Effector CD4-positive, alpha-beta T cell (primary cell): Measurements from ENCODE around the gene COL8A2. TPM values are rescaled to one million over a fixed set of nuclear protein-coding genes. Genes with fewer than 3 reads are reported as not detected.
A peak's percentile ranks its signal among the peaks of the same experiment; 100 is the strongest.
"Not testable (repeated sequence)": the region's sequence is repeated elsewhere in the genome, so short reads cannot be mapped to it uniquely, and the experiment has no call there.

ENCODE experiments used
- DNase-seq: peaks from one replicate; pipeline ENCODE4 v3.0.0-alpha.2; 2020
- total RNA-seq: gene quantifications from one replicate; lab custom pipeline; 2026; lab: John Stamatoyannopoulos, UW

Gene COL8A2
- not detected for total RNA-seq

DNA sequence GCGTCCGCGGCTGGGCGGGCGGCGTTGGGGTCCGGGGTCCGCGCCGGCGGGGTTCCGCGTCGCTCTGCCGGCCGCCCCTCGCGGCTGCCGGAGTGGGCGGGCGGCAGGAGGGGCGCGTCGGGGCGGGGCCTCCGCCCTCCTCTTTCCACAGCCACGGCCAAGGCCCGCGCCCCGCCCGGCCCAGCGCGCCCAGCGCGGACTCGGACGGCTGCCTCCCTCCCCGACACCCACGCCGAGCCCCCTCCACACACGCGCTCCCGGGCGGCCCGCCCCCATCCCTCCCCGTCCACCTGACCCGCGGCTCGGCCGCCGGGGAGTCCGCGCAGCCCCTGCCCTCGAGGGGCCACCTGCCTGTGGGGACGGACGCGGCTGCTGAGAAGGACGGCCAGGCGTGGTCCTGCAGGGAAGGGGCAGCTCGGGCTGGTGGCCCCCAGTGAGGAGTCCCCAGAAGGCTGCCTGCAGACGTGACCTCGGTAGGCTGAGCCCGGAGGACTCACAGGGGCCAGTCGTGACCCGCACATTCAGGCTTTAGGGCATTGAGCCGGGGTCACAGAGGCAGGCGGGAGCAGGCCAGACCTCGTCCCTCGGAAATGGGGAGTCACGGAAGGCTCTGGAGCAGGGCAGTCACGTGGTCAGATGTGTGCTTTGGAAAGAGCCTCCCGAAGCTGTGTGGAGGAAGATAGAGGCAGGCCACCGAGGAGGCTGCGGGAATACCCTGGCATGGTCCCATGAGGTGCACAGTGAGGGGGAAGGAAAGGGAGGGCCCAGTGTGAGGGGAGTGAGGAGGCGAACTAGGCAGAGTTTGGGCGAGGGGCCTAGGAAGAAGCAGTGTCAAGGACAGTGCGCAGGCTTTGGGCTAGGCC, at the start of gene COL8A2:
Gene COL8A2 (minus strand): TSS at position 94 of the 863 bp plus-strand sequence. CDS start 24,980 bp downstream, outside the sequence.
- no peak for DNase-seq

DNA sequence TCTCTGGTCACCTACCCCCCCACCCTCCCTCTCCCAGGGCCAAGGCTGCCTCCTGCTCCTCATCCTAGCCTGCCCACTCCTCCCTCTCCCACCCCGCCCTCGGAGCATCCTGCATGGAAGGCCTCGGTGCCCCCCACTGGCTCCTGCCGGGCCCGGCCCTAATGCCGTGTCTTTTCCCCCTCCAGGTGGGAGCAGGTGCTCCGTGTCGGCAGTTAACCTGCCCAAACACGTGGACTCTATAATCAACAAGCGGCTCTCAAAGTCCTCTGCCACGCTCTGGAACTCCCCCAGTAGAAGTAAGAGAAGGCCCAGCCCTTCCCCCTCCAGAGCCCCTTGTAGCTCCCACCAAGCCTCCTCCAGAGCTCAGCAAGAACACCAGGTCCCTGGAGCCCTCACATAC, 49.7 kb upstream of the COL8A2 start:
- DNase-seq = no peak

DNA sequence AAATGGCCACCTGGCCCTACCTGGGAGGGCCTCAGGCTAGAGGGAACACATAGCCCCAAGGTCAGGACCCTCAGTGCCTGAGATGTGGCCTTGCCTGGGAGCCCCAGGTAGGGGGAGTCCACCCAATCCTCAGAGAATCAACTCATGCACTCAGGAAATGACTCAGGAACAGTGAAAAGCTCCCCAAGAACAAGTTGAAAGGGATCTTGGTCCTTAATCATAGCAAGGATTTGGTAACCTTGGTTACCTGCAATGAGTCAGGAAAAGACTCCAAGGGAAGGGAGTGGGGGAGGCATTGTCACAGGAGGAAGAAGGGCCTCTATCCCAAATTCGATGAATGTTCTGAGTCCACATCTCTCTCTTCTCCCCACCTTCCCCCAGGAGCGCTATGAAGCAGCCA, 48.0 kb upstream of the COL8A2 start:
- DNase-seq = no peak

DNA sequence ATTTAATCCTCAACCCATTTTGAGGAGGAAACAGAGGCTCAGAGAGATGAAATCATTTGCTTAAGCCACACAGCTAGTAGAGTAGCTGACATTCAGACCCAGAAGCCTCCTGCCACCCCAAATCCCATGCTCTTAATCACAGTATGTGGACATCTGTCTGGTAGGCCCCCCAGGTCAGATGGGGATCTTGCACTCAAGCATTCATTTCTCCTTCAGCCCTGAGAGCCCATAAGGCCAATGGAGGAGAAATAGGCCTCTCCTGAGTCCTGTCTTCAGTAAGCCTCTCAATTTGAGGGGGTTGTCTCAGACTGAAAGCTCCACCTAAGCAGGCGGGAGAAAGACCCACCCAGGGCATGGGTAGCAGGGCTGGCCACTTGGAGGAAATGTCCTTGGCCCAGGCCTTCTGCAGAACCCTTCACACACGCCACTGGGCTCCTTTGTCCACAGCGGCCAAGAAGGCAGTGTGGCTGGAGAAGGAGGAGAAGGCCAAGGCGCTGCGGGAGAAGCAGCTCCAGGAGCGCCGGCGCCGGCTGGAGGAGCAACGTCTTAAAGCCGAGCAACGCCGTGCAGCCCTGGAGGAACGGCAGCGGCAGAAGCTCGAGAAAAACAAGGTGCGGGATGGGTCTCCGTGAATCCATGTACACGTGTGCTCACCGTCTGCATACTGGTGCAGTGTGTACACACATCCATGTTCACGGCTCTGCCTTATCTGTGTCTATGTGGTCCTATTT, 47.2 kb upstream of the COL8A2 start:
- no peak for DNase-seq

DNA sequence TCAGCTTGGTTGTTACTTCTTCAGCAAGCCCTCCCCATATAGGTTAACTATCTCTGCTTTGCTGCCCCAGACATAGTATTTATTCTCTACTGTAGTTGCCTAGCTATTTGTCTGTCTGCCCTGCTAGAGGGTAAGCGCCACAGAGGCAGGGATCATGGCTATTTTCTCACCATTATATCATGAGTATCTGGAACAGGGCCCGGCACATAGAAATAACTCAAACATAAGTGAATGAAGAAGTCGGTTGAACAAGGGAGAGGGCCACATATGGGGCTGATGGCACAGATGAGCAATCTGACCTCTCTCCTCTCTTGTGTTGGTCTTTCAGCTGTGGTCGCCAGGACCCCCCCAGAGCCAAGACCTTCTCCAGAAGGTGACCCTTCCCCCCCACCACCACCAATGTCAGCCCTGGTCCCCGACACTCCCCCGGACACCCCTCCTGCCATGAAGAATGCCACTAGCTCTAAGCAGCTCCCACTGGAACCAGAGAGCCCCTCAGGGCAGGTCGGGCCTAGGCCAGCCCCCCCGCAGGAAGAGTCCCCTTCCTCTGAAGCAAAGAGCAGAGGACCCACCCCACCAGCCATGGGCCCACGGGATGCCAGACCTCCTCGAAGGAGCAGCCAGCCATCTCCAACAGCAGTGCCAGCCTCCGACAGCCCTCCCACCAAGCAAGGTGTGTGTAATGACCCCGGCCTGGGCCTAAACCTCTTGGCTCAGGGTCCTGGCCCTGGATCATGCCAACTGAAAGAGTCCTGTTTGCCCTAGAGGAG, 45.8 kb upstream of the COL8A2 start:
- DNase-seq = no peak

DNA sequence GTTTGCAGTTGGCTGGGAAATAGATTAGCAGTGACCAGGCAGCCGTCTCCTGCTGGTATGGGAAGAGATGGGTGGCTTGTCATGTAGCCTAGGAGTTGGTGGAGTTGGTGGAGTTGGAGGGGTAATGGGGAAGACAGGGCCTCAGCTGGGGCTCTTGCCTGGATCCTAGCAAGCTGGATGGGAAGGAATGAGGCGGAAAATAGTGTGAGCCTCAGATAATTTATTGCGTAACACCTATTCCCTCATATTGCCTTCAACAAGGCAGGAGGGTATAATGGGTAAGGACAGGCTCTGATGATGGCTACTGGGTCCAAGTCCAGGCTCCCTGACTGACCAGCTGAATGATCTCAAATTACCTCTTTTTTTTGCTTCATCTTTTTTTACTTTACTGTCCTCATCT, 43.5 kb upstream of the COL8A2 start:
- no peak for DNase-seq

DNA sequence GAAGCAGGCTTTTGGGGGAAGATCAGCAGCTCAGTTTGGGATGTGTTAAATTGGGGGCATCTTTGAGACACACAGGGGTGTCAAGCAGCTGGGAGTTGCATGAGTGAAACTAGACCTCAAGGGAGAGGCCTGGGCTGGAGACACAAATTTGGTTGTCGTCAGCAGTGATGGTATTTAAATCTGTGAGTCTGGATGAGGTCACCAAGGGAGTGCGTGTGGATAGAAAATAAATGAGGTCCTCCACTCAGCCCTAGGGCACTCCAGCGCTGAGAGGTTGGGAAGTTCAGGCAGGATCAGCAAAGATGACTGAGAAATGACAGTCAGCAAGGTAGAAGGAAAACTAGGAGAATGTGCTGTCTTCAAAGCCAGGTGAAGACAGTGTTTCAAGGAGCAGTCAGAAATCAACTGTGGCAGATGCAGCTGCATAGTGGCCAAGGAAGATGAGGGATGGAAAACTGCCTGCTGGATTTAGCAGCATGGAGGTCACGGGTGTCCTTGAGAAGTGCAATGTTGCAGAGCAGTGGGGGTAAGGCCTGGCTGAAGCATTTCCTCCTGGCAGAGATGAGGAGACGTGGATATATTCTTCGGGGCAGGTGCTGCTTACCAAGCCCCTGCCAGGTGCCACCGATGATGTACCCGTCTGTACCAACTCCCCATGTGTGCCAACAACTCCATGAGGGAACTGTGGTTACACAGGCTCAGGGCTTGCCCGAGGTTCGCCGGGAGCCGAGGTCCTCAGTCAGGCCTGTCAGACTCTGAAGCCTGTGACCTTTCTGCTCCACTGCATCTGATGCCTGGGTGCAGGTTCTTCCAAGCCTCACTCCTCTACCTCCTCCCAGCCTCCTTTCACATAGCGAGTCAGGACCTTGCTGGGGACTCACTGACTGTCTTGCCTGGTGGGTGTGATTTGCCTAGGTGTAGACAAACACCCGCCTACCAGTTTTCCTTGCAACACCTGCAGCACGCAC, 42.2 kb upstream of the COL8A2 start:
- DNase-seq = no peak

DNA sequence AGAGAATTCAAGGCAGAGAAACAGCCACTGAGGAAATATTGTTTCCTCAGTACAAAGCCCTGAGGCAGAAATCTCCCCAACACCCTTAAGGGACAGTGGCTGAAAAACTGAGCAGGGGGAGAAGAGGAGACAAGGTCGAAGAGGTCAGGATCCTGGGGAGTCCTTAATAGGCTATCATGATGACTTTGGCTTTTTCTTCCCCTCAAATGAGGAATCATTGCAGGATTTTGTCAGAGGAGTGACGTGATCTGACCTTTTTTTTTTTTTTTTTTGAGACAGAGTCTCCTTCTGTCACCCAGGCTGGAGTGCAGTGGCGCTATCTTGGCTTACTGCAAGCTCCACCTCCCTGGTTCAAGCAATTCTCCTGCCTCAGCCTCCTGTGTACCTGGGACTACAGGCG, 41.1 kb upstream of the COL8A2 start:
- DNase-seq = no peak

DNA sequence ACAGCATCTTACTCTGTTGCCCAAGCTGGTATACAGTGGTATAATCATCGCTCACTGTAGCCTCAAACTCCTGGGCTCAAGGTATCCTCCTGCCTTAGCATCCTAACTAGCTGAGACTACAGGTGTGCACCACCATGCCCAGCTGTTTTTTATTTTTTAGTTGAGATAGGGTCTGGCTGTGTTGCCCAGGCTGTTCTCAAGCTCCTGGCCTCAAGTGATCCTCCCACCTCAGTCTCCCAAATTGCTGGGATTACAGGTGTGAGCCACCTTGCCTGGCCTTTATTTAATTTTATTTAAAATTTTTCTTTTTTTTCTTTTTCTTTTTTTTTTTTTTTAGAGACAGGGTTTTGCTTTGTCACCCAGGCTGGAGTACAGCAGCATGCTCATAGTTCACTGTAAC, 40.1 kb upstream of the COL8A2 start:
- no peak for DNase-seq

DNA sequence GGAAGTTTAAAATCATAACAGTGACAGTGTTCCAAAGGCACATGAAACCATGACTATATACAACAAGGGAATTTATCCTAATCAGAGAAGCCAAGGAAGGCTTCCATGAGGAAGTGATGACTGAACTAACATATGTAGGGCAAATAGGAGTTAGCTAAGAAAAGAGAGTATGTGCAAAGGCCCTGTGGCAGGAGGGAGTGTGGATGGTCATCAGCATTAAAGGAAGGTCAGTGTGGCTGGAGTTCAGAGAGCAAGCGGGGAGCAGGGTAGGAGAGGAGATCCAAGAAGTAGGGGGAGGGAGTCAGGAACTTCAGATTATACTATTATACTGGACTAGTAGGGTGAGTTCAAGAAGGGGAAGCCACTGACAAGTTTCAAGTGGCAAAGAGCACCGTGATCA, 39.3 kb upstream of the COL8A2 start:
- no peak for DNase-seq

DNA sequence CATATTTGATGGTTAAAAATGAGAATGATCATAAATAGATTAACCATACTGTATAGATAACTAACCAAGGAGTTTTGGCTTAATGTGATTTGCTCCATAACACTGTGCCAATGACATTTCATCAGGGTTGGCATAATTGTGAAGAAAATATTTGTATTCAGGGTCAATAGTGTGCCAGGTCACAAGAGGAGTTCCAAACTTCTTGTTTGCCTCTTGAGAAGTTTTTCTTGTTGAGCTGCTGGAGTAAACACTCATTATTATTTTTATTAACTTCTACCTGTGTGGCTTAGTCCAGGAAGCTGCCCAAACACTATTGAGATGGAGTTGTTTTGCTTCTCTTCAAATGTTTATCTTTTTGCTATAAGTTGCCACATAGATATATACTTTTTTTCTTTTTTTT, 38.4 kb upstream of the COL8A2 start:
- DNase-seq = no peak

DNA sequence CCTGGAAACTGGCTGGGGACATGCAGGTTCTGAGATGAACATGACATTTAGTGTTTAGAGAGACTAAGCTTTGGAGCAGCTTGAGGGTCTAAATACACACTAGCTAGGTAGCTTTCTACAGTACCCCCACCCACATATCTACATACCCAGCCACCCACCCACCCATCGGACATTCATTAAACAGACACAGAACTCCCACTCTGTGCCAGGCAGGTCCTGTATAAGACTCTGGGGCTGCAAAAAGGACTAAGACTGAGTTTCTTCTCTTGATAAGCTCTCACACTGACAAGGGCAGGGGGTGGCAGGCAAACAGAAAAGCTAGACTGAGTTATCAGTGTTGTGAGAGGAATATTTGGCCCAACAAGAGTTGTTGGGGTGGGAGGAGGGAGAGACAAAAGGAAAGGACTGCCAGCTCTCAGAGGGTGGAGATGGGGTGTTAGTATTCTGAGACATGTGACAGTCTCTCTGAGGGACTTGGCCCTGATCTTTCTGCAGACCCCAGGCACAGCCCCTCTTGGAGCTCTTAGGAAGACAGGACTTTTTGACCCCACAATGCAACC, 37.7 kb upstream of the COL8A2 start:
- DNase-seq = no peak

DNA sequence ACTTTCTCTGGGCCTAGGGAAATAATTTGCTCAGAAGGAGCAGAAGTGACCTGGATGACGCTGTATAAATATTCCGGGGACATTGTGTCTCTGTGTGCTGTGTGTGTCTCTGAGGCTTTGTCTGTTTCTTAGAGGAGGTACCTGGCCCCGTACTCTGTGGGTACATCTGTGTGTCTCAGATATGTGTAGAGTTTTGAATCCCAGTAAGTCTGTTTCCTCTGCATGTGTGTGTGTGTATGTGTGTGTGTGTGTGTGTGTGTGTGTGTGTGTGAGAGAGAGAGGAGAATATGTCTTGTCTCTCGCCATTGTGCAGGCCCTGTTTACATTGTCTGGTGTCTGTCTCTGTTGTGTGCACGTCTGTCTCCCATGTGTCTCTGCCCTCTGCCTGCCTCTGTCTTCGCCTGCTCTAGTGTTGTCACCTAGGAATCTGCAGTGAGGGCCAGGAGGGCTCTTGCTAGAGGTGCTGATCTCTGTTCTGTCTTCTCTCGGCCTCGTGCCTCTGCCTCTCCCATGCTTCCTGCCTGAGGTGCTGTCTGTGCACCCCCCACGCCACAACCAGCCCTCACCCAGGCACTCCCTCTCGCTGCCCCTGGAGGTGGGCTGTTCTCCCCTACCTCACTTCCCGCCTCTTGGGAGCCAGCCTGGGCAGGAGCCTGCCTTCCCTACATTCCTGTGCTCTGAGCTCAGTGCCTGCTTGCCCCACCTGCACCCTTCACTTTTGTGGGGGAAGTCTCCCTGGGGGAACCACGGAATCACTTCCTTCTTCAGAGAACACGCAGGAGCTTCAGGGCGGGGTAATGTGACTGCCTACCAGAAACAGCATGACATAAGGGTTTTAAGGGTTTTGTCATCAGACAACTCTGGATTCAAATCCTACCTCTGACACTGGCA, 36.9 kb upstream of the COL8A2 start:
- DNase-seq = peak; percentile 33

DNA sequence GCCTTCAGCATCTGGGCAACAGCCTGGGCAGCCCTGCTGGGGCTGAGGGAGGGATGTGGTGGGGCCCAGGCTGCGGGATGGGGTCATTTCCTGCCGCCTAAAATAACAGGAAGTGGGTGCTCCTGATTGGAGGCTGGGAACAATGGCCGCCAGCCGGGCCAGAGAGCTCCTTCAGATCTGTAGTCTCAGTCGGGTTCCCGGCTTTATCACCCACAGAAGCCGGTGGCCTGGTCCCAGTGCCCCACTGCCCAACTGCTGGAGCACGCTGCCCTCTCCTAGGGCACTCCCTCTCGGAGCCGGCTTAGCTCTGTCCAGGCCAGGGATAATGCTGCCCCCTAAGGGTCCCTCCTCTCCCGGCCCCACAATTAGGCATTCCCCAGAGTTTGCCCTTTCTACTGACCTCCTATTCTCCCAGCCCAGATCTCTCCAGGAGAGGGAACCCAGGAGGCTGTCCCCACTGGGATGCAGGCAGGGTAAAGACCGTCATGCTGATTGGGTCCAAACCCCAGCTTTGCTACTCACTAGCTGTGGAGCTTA, 36.0 kb upstream of the COL8A2 start:
- peak; percentile 36 for DNase-seq

DNA sequence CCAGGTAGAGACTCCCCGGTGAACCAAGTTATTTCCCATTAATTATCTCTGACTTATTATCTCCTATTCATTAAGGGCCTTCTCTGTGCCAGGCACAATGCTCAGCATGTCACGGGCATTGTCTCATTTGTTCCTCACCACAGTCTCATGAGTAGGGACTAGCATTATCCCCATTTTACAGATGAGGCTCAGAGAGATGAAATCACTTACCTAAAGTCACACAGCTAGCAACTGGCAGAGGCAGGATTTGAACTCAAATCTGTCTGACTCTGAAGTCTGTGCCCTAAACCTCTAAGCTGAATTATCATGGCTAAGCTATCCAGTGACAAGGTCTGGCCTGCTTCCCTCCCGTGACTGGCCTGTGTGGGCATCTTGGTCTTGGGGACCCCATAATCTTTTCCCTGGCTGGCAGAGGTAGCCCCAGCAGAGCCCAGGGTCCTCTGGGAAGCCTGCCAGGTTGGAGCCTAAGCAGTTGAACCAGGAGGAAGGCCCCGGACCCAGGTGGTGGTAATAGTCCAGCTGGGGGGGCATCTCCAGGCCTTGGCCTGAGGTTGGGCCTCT, 35.4 kb upstream of the COL8A2 start:
- DNase-seq = no peak

DNA sequence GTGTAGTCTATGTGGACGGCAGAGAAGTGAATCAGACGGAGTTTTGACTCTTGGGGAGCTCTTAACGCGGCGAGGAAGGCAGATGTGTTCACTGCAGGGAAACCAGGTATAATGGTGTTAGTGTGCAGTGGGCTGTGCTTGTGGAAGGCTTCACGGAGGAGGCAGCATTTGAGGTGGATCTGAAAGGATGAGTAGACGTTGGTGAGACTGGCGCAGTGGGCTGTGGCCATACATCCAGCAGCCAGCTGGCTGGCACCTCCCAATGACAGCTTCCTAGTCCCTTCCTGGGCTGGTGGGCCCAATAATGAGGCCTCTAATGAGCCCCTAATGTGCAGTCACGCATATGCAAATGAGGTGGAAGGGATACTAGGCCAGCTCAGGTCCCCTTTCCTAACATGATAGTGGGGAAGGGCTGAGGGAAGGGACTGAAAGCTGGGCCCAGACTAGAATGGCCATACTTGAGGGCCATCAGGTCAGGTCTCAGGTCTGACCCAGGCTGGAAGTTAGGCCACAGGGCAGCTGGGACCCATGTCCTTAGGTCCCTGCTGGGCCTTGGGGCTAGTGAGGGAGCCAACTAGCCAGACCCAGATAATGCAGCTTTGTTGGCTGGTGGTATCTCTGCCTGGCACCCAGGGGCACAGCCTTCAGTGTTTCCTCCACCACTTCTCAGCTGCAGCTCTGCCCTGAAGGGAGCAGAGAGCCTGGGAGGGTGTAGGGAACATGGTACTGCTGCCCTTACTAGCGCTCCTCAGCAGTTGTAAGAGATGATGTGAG, 34.8 kb upstream of the COL8A2 start:
- no peak for DNase-seq

DNA sequence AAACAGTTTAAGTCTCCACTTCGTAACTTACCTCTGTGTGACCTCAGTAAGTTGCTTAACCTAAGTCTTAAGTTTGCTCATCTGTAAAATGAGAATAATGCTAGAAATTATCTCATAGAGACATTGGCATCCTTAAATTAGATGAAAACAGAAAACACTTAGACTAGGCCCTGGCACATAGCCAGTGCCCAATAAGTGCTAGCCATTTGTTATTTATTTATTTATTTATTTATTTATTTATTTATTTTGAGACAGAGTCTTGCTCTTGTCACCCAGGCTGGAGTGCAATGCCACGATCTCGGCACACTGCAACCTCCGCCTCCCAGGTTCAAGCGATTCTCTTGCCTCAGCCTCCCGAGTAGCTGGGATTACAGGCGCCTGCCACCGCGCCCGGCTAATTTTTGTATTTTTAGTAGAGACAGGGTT, 33.8 kb upstream of the COL8A2 start:
- DNase-seq = not testable (repeated sequence)

DNA sequence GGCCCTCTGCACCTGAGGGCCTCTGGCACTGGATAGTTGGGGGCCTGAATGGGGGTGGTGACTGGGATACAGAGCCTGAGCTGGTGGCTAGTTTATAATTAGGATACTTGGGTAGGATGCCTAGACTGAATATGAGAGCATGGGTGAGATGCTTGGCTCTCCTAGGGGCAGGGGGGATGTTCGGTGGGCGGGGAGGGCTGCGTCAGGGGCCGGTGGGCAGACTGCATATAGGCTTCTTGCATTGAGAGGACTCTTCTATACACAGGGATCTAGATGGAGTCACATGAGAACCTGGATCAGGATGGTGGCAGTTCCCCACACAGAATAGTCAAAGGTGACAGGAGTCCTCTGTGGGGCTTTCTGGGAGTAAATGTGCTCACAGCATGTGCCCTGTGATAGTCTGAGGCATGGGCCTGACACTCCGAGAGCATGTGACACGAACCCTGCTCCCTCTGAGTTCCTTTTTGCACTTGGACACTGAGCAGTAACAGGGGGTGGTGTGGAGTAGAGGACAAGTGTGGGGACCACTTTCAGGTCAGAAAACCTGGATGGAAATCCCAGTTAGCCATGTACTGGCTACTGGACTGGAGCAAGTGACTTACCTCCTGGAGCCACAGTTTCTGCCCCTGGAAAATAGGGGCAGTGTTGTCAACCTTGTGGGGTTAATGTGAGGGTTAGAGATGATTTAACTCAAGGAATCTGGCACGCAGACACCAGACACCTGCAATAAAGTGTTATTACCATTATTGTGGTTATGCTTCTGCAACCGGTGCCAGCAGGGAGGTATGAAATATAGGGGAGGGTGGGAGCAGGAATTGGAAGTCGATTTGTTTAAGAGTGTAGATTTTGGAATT, 33.2 kb upstream of the COL8A2 start:
- no peak for DNase-seq
